Mammary epithelial cell (primary cell): ENCODE measurements around the gene ZCCHC9.

ENCODE experiments used
- CTCF ChIP-seq, 2 donors: IDR thresholded peaks in 1 of 2; conservative IDR thresholded peaks in 1 of 2; 2 replicates each; pipeline ENCODE4 v1.5.1; 2011 to 2012; ENCODE audit warnings: inconsistent platforms in 2 of 2, low read length in 2 of 2, mild to moderate bottlenecking in 2 of 2, control low read depth in 1 of 2, low read depth in 1 of 2; ENCODE audit not compliant: insufficient read depth in 1 of 2; ENCODE audit errors: extremely low read depth in 1 of 2
- EZH2 ChIP-seq: IDR thresholded peaks from 2 replicates; pipeline ENCODE4 v1.6.1; 2012; ENCODE audit warnings: low read length, inconsistent platforms, borderline replicate concordance

- no peak for TF ChIP-seq CTCF (conservative IDR thresholded peaks at IDR 0.05 in 1 of 2, IDR thresholded peaks at IDR 0.05 in 1 of 2; ENCODE audit: extremely low read depth in 1 of 2, insufficient read depth in 1 of 2, low read depth in 1 of 2, low read length in 2 of 2)
- TF ChIP-seq EZH2: no peak
Observed at GRCh38 chr5:81359881-81360280, 58.5 kb downstream of the ZCCHC9 start.
